ENCODE results near the gene GABBR1.

The GABBR1 gene

DNA sequence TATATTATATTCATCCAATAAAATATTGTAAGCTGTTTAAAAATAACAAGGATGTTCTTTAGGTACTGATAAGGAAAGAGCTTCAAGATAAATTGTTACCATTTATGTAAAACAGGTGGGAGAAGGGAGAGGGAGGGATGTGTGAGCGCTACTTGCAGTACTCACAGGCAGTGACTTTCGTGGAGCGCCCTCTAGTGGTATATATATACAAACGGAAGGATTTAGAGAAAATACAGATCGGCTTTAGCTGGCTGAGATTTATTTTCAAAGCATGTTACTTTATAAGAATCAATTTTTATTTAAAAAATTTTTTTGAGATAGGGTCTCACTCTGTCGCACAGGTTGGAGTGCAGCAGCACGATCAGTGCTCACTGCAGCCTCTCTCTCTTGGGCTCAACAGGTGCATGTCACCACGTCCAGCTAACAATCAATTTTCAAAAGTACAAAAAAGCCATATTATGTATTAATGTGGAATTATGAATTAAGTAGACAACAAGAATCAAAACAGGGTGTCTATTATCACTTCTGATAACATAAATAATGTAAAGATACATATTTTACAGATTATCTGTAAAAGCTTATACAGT is 20.6 kb upstream of the GABBR1 start:
- DNase-seq (ENCODE audit: low read depth) = peak; percentile 40

GRCh38 chr6:29652198-29652584 is 19.2 kb upstream of the GABBR1 start:
- no peak for DNase-seq (ENCODE audit: low read depth)

- DNase-seq (ENCODE audit: low read depth) = no peak
Measured at GRCh38 chr6:29651413-29652197, 18.6 kb upstream of the GABBR1 start.

- peak; percentile 94 for DNase-seq (ENCODE audit: low read depth)
Measured at GRCh38 chr6:29649701-29650673, 17.0 kb upstream of the GABBR1 start.

DNA sequence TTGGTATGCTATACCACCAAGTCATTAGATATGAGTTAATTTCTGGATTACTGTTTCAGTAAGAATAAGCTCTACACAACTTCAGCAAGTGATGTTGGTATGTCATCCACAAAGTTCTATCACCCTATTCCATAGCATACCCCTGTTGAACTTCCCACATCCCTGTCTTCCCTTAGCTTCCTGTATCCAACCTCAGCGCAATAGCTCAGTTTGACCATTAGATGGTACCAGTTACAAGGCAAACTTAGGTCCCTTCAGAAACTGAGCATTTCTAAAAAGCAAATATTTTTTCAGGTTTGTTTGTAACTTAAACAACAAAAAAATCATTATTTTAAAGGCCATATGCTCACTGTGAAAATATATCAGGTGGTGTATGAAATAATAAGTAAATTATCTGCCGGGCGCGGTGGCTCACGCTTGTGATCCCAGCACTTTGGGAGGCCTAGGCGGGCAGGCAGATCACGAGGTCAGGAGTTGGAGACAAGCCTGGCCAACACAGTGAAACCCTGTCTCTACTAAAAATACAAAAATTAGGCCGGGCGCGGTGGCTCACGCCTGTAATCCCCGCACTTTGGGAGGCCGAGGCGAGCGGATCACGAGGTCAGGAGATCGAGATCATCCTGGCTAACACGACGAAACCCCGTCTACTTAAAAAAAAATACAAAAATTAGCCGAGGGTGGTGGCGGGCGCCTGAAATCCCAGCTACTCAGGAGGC is 15.1 kb upstream of the GABBR1 start:
- no peak for DNase-seq (ENCODE audit: low read depth)

GRCh38 chr6:29641430-29642148 is 8.6 kb upstream of the GABBR1 start:
- DNase-seq (ENCODE audit: low read depth) = no peak

GRCh38 chr6:29637247-29637646 is 4.3 kb upstream of the GABBR1 start:
- DNase-seq (ENCODE audit: low read depth) = no peak

- no peak for DNase-seq (ENCODE audit: low read depth)
Measured at GRCh38 chr6:29633534-29633905, 537 bp upstream of the GABBR1 start.

DNA sequence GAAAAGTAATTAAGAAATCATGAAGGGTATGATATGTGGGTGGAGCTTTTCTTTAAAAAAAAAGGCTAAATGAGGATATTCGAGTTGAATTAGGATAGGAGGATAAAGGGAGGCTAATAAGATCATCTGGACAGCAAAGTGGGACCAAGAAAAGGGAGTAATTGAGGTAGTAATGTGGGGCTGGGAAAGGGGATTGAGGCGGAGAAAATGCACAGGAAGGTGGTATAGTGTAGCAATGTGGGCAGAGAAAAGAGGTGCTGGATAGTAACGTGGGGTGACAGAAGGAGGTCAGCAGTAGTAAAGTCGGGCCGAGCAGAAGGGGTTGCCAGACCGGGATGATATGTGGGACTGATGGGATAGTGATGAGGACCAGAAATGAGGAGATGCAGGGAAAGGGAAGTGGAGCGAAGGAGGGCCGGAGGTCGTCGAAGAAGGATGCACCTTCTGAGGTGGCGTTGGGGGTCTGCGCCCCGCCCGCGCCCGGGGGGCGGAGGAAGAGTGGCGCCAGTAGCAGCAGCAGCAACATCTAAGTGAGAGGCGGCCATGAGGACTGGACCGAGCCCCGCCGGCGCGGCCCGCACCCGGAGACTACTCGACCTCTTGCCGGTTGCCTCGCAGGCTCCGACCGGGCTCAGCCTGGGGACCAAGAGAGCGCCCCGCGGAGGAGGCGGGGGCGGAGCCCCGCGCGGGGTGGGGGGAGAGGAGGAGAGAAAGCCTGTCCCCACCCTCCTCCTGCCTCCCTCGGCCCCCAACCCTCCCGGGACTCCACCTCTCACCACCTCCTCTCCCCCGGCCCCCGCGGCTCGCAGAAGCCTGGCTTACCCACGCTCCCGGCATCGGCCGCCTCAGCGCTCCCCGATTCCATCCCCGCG is 887 bp downstream of the GABBR1 start:
- DNase-seq (ENCODE audit: low read depth) = no peak

GRCh38 chr6:29631209-29631810 is 1.7 kb downstream of the GABBR1 start:
- DNase-seq (ENCODE audit: low read depth) = no peak

GRCh38 chr6:29630315-29630714 is 2.7 kb downstream of the GABBR1 start:
- no peak for DNase-seq (ENCODE audit: low read depth)

GRCh38 chr6:29629571-29629970 is 3.4 kb downstream of the GABBR1 start:
- DNase-seq (ENCODE audit: low read depth) = no peak

GRCh38 chr6:29628419-29629281 is 4.3 kb downstream of the GABBR1 start:
- peak; percentile 38 for DNase-seq (ENCODE audit: low read depth)

DNA sequence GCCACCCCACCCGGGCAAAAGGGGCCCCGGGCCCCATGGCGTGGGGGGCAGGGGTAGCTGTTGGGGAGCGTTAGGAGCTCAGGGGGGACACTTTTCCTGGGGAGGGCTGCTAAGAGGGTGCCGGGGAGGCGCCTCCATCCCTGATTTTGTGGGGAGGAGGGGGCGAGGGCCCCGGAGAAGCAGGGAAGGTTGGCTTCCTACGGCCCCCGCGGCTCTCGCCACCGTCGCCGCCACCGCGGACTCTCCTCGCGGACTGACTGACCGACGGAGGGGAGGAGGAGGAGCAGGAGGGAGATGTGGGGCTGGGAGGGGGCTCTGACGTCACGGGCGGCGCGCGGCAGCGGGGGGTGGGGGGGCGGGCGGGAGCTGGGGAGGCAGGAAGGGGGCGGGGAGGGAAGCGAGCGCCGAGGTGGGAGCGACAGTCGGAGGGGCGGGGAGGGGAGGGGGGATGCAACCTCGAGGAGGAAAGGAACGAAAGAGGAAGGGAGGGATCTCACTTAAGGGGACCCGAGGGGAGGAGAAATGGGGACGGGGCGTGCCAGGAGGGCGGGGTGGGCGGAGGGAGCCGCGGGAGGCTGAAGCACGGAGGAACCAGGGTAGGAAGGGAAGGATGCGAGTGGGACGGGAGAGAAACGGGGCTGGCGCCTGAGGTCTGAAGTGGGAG is 5.1 kb downstream of the GABBR1 start:
- peak; percentile 25 for DNase-seq (ENCODE audit: low read depth)

GRCh38 chr6:29626948-29627754 is 5.8 kb downstream of the GABBR1 start:
- DNase-seq (ENCODE audit: low read depth) = no peak

DNA sequence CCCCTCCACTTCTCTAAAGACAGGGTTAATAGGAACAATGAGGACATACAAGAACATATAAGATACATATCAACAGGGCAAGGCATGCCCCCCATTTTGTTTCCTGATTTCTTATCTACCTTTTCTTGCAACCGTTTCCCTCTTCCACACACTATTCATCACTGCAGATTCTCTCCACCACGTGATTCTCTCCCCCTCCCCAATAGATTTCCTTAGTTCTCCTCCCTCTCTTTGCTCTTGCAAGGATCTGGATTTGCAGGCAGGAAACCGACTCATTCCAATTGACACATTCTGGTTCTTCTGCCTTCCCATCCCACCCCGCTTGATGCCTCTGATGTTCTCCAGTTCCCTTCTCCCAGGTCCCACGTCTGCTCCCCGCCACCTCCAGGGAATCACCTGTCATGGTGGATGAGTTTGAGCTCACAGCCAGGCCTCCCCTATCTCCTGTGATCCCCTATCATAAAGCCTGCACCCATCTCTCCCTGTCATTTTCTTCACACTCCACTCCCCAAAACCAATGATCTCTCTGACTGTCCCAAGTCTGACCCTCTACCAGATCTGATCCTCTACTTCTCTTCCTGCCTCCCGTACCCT is 7.5 kb downstream of the GABBR1 start:
- no peak for DNase-seq (ENCODE audit: low read depth)

GRCh38 chr6:29624520-29624961 is 8.4 kb downstream of the GABBR1 start:
- no peak for DNase-seq (ENCODE audit: low read depth)
